IMR-90 (cell line): Measurements from ENCODE around the gene CPTP. TPM values are rescaled to one million over a fixed set of nuclear protein-coding genes. Genes with fewer than 3 reads are reported as not detected.
A peak's percentile ranks its signal among the peaks of the same experiment; 100 is the strongest.

Experiments
- ATAC-seq: fragments of 200-7000 bp; cut with Tn5 transposase; 2 replicates; pipeline ENCODE4 v1.9.1; 2020; ENCODE audit warnings: low read depth, mild to moderate bottlenecking, moderate library complexity
- BruUV-seq: library from RNA; stranded (reverse); fragments of 400-500 nt; replicated peaks from 2 replicates; lab custom pipeline; 2021; lab: Mats Ljungman, UMichigan
- CTCF ChIA-PET: fragments of 300-600 bp; formaldehyde crosslinking; extraction: SDS; loops from one replicate; lab custom pipeline; 2021; ENCODE audit warnings: antibody characterized with exemption; lab: Yijun Ruan, JAX
- POLR2A ChIA-PET: fragments of 300-600 bp; sonication (Branson Sonifier 250); formaldehyde crosslinking; loops from one replicate; lab custom pipeline; 2022; ENCODE audit warnings: antibody characterized with exemption; ENCODE audit not compliant: unreplicated experiment; lab: Charles Lee
- DNase-seq: peaks from one replicate; pipeline ENCODE4 v3.0.0; 2013
- H2AFZ ChIP-seq: replicated peaks from 2 replicates; pipeline ENCODE3; 2013; ENCODE audit warnings: low read length, mild to moderate bottlenecking; ENCODE audit not compliant: poor library complexity
- H2AK5ac ChIP-seq: 2 replicates; pipeline ENCODE4 v1.6.1; 2013; ENCODE audit warnings: low read depth, low read length, inconsistent platforms
- H2AK9ac ChIP-seq: replicated peaks from 2 replicates; pipeline ENCODE3; 2013; ENCODE audit warnings: mild to moderate bottlenecking, low read depth, low read length, moderate library complexity; ENCODE audit not compliant: poor library complexity
- H2BK120ac ChIP-seq: 2 replicates; pipeline ENCODE4 v1.6.1; 2013; ENCODE audit warnings: low read depth, low read length, inconsistent platforms
- H2BK15ac ChIP-seq: 3 replicates; pipeline ENCODE4 v1.6.1; 2013; ENCODE audit warnings: low read depth, low read length, inconsistent platforms
- H2BK20ac ChIP-seq: 2 replicates; pipeline ENCODE4 v1.6.1; 2013; ENCODE audit warnings: low read depth, mild to moderate bottlenecking, inconsistent platforms, low read length, moderate library complexity
- H2BK5ac ChIP-seq: 2 replicates; pipeline ENCODE4 v1.6.1; 2013; ENCODE audit warnings: mild to moderate bottlenecking, low read depth, low read length, inconsistent platforms; ENCODE audit not compliant: poor library complexity, severe bottlenecking
- H3K14ac ChIP-seq: replicated peaks from 2 replicates; pipeline ENCODE4 v1.6.1; 2013; ENCODE audit warnings: low read depth, low read length, inconsistent platforms
- H3K18ac ChIP-seq: 2 replicates; pipeline ENCODE4 v1.6.1; 2013; ENCODE audit warnings: low read depth, low read length, control low read depth
- H3K23ac ChIP-seq: 2 replicates; pipeline ENCODE4 v1.6.1; 2013; ENCODE audit warnings: low read depth, low read length, inconsistent platforms
- H3K27ac ChIP-seq: 2 replicates; pipeline ENCODE4 v1.5.1; 2013; ENCODE audit warnings: mild to moderate bottlenecking, control low read depth, low read length; ENCODE audit not compliant: insufficient read depth
- H3K27me3 ChIP-seq: 2 replicates; pipeline ENCODE4 v1.6.1; 2013; ENCODE audit warnings: low read length; ENCODE audit not compliant: control insufficient read depth, insufficient read depth
- H3K36me3 ChIP-seq: 2 replicates; pipeline ENCODE4 v1.6.1; 2013; ENCODE audit warnings: low read length, mixed read lengths; ENCODE audit not compliant: control insufficient read depth, insufficient read depth
- H3K4ac ChIP-seq: 2 replicates; pipeline ENCODE4 v1.6.1; 2013; ENCODE audit warnings: low read depth, low read length, inconsistent platforms
- H3K4me1 ChIP-seq: 2 replicates; pipeline ENCODE4 v1.6.1; 2013; ENCODE audit warnings: low read length, mixed read lengths; ENCODE audit not compliant: control insufficient read depth, insufficient read depth
- H3K4me2 ChIP-seq: 2 replicates; pipeline ENCODE4 v1.6.1; 2013; ENCODE audit warnings: low read depth, mild to moderate bottlenecking, control low read depth, low read length, moderate library complexity
- H3K4me3 ChIP-seq: 2 replicates; pipeline ENCODE4 v1.5.1; 2013; ENCODE audit warnings: low read depth, mild to moderate bottlenecking, control low read depth, low read length, moderate library complexity; ENCODE audit not compliant: insufficient read depth
- H3K56ac ChIP-seq: 2 replicates; pipeline ENCODE4 v1.6.1; 2013; ENCODE audit warnings: low read length, inconsistent platforms; ENCODE audit not compliant: insufficient read depth; ENCODE audit errors: extremely low read depth
- H3K79me1 ChIP-seq, 2 experiments: 2 replicates each; pipeline ENCODE4 v1.6.1; 2013; ENCODE audit warnings: low read length in 2 of 2, inconsistent platforms in 1 of 2, low read depth in 1 of 2
- H3K9ac ChIP-seq: 2 replicates; pipeline ENCODE4 v1.6.1; 2013; ENCODE audit warnings: low read depth, low read length, control low read depth
- H3K9me1 ChIP-seq: 2 replicates; pipeline ENCODE4 v1.6.1; 2013; ENCODE audit warnings: low read length, inconsistent platforms; ENCODE audit not compliant: insufficient read depth
- H3K9me3 ChIP-seq: 2 replicates; pipeline ENCODE4 v1.6.1; 2013; ENCODE audit warnings: low read length; ENCODE audit not compliant: control insufficient read depth, insufficient read depth
- H4K20me1 ChIP-seq: 2 replicates; pipeline ENCODE4 v1.6.1; 2013; ENCODE audit warnings: low read length, inconsistent platforms; ENCODE audit not compliant: insufficient read depth
- H4K5ac ChIP-seq: 2 replicates; pipeline ENCODE4 v1.6.1; 2013; ENCODE audit warnings: mild to moderate bottlenecking, low read depth, low read length, control low read depth
- H4K8ac ChIP-seq, 2 experiments: 2 replicates each; pipeline ENCODE4 v1.6.1; 2013; ENCODE audit warnings: low read depth in 2 of 2, low read length in 2 of 2, control low read depth in 1 of 2, inconsistent platforms in 1 of 2
- H4K91ac ChIP-seq: 2 replicates; pipeline ENCODE4 v1.6.1; 2013; ENCODE audit warnings: low read depth, low read length, inconsistent platforms; ENCODE audit not compliant: insufficient read depth
- BHLHE40 ChIP-seq: fragments of 150-350 bp; IDR thresholded peaks from 2 replicates; pipeline ENCODE4 v1.6.1; 2016; ENCODE audit warnings: mild to moderate bottlenecking, low read depth, low read length
- MXI1 ChIP-seq: IDR thresholded peaks from 2 replicates; pipeline ENCODE4 v1.6.1; 2012; ENCODE audit warnings: low read depth, mild to moderate bottlenecking, low read length, moderate library complexity, borderline replicate concordance
- WGBS, 2 experiments: methylation state at CpG; one replicate each; pipeline versions ENCODE4 v1.1.5 to v1.1.7; 2013; ENCODE audit warnings: missing lambda C conversion rate in 2 of 2; ENCODE audit not compliant: insufficient read length in 1 of 2; ENCODE audit errors: extremely low coverage in 2 of 2; 5-methylcytosine and 5-hydroxymethylcytosine counted together
- dilution Hi-C: fragments of 300-500 bp; cut with HindIII; formaldehyde crosslinking; loops from one replicate; pipeline ENCODE4 v1.14.3; 2018; ENCODE audit warnings: low sequenced_read_pairs; ENCODE audit not compliant: unreplicated experiment
- in situ Hi-C: fragments of 300-500 bp; cut with MboI; formaldehyde crosslinking; loops from 3 replicates; pipeline ENCODE4 v1.14.3; 2019; ENCODE audit warnings: low sequenced_read_pairs, inconsistent platforms, mixed read lengths
- intact Hi-C: fragments of 100-400 bp; cut with micrococcal nuclease; formaldehyde crosslinking; loops from 2 replicates; pipeline ENCODE4 v1.10.0; 2022
- polyA plus RNA-seq, 3 experiments: library from polyadenylated mRNA; depleted of rRNA; stranded (reverse); fragments of >200 nt; gene quantifications; 2 replicates each; pipeline ENCODE4 v1.2.3, GENCODE V29; 2012; ENCODE audit warnings: low replicate concordance in 1 of 3
- total RNA-seq: library from RNA; depleted of rRNA; stranded (reverse); fragments of >200 nt; gene quantifications from 2 replicates; pipeline ENCODE4 v1.2.3, GENCODE V29; 2012
- TF ChIP-seq, protein P1 (sequence below): fragments of 150-350 bp; IDR thresholded peaks from 2 replicates; pipeline ENCODE4 v1.6.1; 2016; ENCODE audit warnings: low read depth, mild to moderate bottlenecking, low read length, moderate library complexity, borderline replicate concordance

Gene CPTP
- total and polyA plus RNA-seq, 2 of the 4 experiments (the other 2 are of a cell fraction): 2.7 to 12.1 TPM

DNA sequence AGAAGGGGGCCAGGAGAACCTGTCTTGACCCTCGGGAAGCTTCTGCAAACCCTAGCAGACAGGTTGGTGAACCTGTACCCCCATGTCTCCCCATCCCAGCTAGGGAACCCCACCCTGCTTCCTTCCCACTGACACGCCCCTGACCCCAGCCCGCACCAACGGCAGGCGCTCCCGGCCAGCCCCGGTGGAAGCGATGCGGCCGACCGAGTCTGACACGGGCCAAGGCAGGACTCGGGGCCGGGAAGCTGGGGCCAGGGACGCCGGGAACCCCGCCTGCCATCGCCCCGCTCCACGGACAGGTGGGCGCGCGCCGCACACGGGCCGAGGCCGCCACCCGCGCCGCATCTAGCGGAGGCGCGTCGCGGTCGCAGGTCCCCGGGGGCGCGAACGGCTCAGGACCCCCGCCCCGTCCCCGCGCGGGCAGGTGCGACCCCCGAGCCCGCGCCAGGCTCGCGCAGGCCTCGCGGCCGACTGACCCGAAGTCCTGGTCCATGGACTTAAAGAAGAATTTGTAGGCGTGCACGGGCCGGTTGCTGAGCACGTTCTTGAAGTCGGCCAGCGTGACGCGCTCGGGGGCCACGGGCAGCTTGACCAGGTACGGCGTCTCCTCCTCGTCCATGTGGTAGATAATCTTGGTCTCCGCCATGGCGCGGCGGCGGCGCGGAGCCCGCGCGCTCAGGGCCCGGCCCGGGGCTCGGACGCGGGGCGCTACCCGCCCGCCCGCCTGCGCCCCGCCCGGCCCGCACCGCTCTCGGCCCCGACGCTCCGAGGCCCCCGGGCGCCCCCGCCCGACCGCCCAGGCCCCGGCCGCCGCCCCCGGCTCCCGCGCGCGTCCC lies 24.0 kb downstream of the CPTP start:
- Histone ChIP-seq H3K27ac (peak overlapping the region; percentile 71), H3K27me3 (no peaks in the 10 kb centered on the region)
- peak; percentile 46 for DNase-seq

More for the DNA sequence above, 24.0 kb downstream of the CPTP start:
- H3K4ac ChIP-seq: peak overlapping the region; percentile 55
- peak overlapping the region; percentile 94 for H2AK9ac ChIP-seq
- TF ChIP-seq MXI1 (peak; percentile 59; the same call in 1 of the 2 replicates), BHLHE40 (0 out of 2 replicates have a peak, but pooled peaks have one; percentile 9)
- TF ChIP-seq, protein P1, sequence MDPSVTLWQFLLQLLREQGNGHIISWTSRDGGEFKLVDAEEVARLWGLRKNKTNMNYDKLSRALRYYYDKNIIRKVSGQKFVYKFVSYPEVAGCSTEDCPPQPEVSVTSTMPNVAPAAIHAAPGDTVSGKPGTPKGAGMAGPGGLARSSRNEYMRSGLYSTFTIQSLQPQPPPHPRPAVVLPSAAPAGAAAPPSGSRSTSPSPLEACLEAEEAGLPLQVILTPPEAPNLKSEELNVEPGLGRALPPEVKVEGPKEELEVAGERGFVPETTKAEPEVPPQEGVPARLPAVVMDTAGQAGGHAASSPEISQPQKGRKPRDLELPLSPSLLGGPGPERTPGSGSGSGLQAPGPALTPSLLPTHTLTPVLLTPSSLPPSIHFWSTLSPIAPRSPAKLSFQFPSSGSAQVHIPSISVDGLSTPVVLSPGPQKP: no peak
- peak overlapping the region; percentile 58; the same call in 1 of the 2 replicates for H3K23ac ChIP-seq
- H4K5ac ChIP-seq: peak overlapping the region; percentile 73
- peak overlapping the region; percentile 37; the same call in 1 of the 2 replicates for H3K18ac ChIP-seq
- intact Hi-C loops: loop anchor here (1.0 to 2.0 kb wide), 2 partner anchors 27 to 50 kb away; partner anchors contain the start of genes AURKAIP1 and CCNL2
- H3K4me1 ChIP-seq: peaks cover 47% of the 10 kb centered on the region
- H4K20me1 ChIP-seq: peaks cover 68% of the 10 kb centered on the region
- no peak overlapping the region for H2BK15ac ChIP-seq
- peak overlapping the region; percentile 91 for H2AFZ ChIP-seq
- no peak overlapping the region for H2BK20ac ChIP-seq
- H3K79me1 ChIP-seq: peaks cover 8 to 62% of the 10 kb centered on the region in 2 experiments; a peak in 3 of 4 replicates
- peak overlapping the region; percentile 38; the same call in 1 of the 2 replicates for H3K56ac ChIP-seq
- CTCF ChIA-PET: interaction anchor here (0.8 kb wide), 1 partner anchor 23 kb away, joined by 3 read pairs; no protein-coding TSS in a partner anchor
- no peak overlapping the region for H2BK120ac ChIP-seq
- in situ Hi-C loops: no loop called here
- no TSS peak for BruUV-seq
- peak overlapping the region; percentile 100 for H3K4me3 ChIP-seq
- peak overlapping the region; percentile 78 for H2AK5ac ChIP-seq
- dilution Hi-C loops: no loop called here
- peak overlapping the region; percentile 24 to 58; a peak in 2 of 4 replicates for H4K8ac ChIP-seq
- H3K36me3 ChIP-seq: peaks cover 22% of the 10 kb centered on the region
- H3K14ac ChIP-seq: peak overlapping the region; percentile 79
- peak overlapping the region; percentile 95 for H3K4me2 ChIP-seq
- H3K9ac ChIP-seq: peak overlapping the region; percentile 85
- POLR2A ChIA-PET: interaction anchor here (1.1 kb wide), 1 partner anchor 10 kb away, joined by 3 read pairs; no protein-coding TSS in a partner anchor
- H3K9me1 ChIP-seq: 0 out of 2 replicates have a peak, but pooled peaks cover 3% of the 10 kb centered on the region
- ATAC-seq: peak; percentile 22
- peak overlapping the region; percentile 73 for H2BK5ac ChIP-seq
- WGBS, 2 experiments: 1% methylated on average over 63 of the region's 109 CpGs; no CpG with 5 or more reads in 1 of the 2 experiments
- H3K9me3 ChIP-seq: no peaks in the 10 kb centered on the region
- peak overlapping the region; percentile 55; the same call in 1 of the 2 replicates for H4K91ac ChIP-seq
